WTC11 (cell line): ENCODE data around the gene EXOSC2. TPM values are rescaled to one million over a fixed set of nuclear protein-coding genes. Genes with fewer than 3 reads are reported as not detected.
A peak's percentile ranks its signal among the peaks of the same experiment; 100 is the strongest.

Experiments used
- ATAC-seq: fragments of 200-7000 bp; cut with Tn5 transposase; 2 replicates; pipeline ENCODE4 v1.10.0; 2021; ENCODE audit warnings: mild to moderate bottlenecking, moderate library complexity
- Bru-seq: library from RNA; stranded (reverse); fragments of 400-500 nt; gene quantifications from one replicate; lab custom pipeline; 2021; lab: Mats Ljungman, UMichigan
- CTCF ChIA-PET: fragments of 300-600 bp; sonication (Branson Sonifier 250); formaldehyde crosslinking; loops from one replicate; lab custom pipeline; 2021; ENCODE audit warnings: antibody characterized with exemption; lab: Charles Lee
- POLR2A ChIA-PET: fragments of 350-600 bp; sonication (Branson Sonifier 250); formaldehyde crosslinking; loops from one replicate; lab custom pipeline; 2021; ENCODE audit warnings: antibody characterized with exemption; lab: Charles Lee
- DNase-seq: peaks from one replicate; pipeline ENCODE4 v3.0.0; 2021; ENCODE audit warnings: low spot score
- H3K27ac Mint-ChIP-seq: 2 replicates; pipeline ENCODE4 v1.8.0; 2021; ENCODE audit warnings: mixed read lengths
- H3K27me3 Mint-ChIP-seq: 2 replicates; pipeline ENCODE4 v1.8.0; 2021; ENCODE audit warnings: low read depth, mild to moderate bottlenecking, moderate library complexity, mixed read lengths
- H3K36me3 Mint-ChIP-seq: 2 replicates; pipeline ENCODE4 v1.8.0; 2021; ENCODE audit warnings: mixed read lengths
- H3K4me1 Mint-ChIP-seq: 2 replicates; pipeline ENCODE4 v1.8.0; 2022; ENCODE audit warnings: mixed read lengths
- H3K4me3 Mint-ChIP-seq: 2 replicates; pipeline ENCODE4 v1.8.0; 2021; ENCODE audit warnings: mild to moderate bottlenecking, moderate library complexity, mixed read lengths
- H3K9me3 Mint-ChIP-seq: 2 replicates; pipeline ENCODE4 v1.8.0; 2021; ENCODE audit warnings: mixed read lengths
- ARID4B ChIP-seq: sonication (generic); formaldehyde crosslinking; IDR thresholded peaks from 2 replicates; pipeline ENCODE4 v1.8.0; 2023; ENCODE audit warnings: missing genetic modification reagents, mild to moderate bottlenecking, borderline replicate concordance
- ATF6 ChIP-seq: sonication (generic); formaldehyde crosslinking; IDR thresholded peaks from 2 replicates; pipeline ENCODE4 v1.8.1; 2023; ENCODE audit warnings: mild to moderate bottlenecking, missing genetic modification reagents
- E2F4 ChIP-seq: sonication (generic); formaldehyde crosslinking; IDR thresholded peaks from 2 replicates; pipeline ENCODE4 v1.8.1; 2022; ENCODE audit warnings: low read depth, mild to moderate bottlenecking, moderate library complexity, missing genetic modification reagents, borderline replicate concordance
- ELF4 ChIP-seq: sonication (generic); formaldehyde crosslinking; IDR thresholded peaks from 2 replicates; pipeline ENCODE4 v1.8.1; 2022; ENCODE audit warnings: low read depth, mild to moderate bottlenecking, moderate library complexity, missing genetic modification reagents
- ETV6 ChIP-seq: sonication (generic); formaldehyde crosslinking; IDR thresholded peaks from 2 replicates; pipeline ENCODE4 v1.8.1; 2022; ENCODE audit warnings: mild to moderate bottlenecking, missing genetic modification reagents
- FOXK1 ChIP-seq: sonication (generic); formaldehyde crosslinking; IDR thresholded peaks from 2 replicates; pipeline ENCODE4 v1.8.0; 2022; ENCODE audit warnings: mild to moderate bottlenecking, moderate library complexity, missing genetic modification reagents
- GABPB1 ChIP-seq: sonication (generic); formaldehyde crosslinking; IDR thresholded peaks from 2 replicates; pipeline ENCODE4 v1.8.1; 2023; ENCODE audit warnings: mild to moderate bottlenecking, missing genetic modification reagents
- GTF2I ChIP-seq: fragments of 250-450 bp; sonication (Bioruptor Pico); conservative IDR thresholded peaks from 2 replicates; pipeline ENCODE4 v1.4.0; 2021; ENCODE audit warnings: mild to moderate bottlenecking
- HMGA2 ChIP-seq: fragments of 250-450 bp; sonication (Bioruptor Pico); IDR thresholded peaks from 2 replicates; pipeline ENCODE4 v1.4.0; 2021; ENCODE audit warnings: mild to moderate bottlenecking, moderate library complexity
- IRF2 ChIP-seq: sonication (generic); formaldehyde crosslinking; IDR thresholded peaks from 2 replicates; pipeline ENCODE4 v1.8.0; 2022; ENCODE audit warnings: low read depth, missing genetic modification reagents, borderline replicate concordance
- JAZF1 ChIP-seq: fragments of 250-450 bp; sonication (Bioruptor Pico); IDR thresholded peaks from 2 replicates; pipeline ENCODE4 v1.9.0; 2021; ENCODE audit warnings: moderate library complexity, mild to moderate bottlenecking, inconsistent platforms
- MYBL2 ChIP-seq: sonication (generic); formaldehyde crosslinking; IDR thresholded peaks from 2 replicates; pipeline ENCODE4 v1.8.1; 2023; ENCODE audit warnings: mild to moderate bottlenecking, moderate library complexity, missing genetic modification reagents
- OVOL2 ChIP-seq: fragments of 250-450 bp; sonication (Bioruptor Pico); IDR thresholded peaks from 2 replicates; pipeline ENCODE4 v1.9.0; 2021; ENCODE audit warnings: mild to moderate bottlenecking, borderline replicate concordance
- PRRX2 ChIP-seq: fragments of 250-450 bp; sonication (Bioruptor Pico); IDR thresholded peaks from 2 replicates; pipeline ENCODE4 v1.8.0; 2021; ENCODE audit warnings: mild to moderate bottlenecking
- RELA ChIP-seq: sonication (generic); formaldehyde crosslinking; IDR thresholded peaks from 2 replicates; pipeline ENCODE4 v1.8.1; 2022; ENCODE audit warnings: missing genetic modification reagents, mild to moderate bottlenecking, borderline replicate concordance
- TEAD1 ChIP-seq: sonication (generic); formaldehyde crosslinking; IDR thresholded peaks from 2 replicates; pipeline ENCODE4 v1.8.0; 2022; ENCODE audit warnings: mild to moderate bottlenecking, missing genetic modification reagents
- TEAD4 ChIP-seq: sonication (generic); formaldehyde crosslinking; IDR thresholded peaks from 2 replicates; pipeline ENCODE4 v1.8.0; 2022; ENCODE audit warnings: mild to moderate bottlenecking, missing genetic modification reagents
- USF2 ChIP-seq: sonication (generic); formaldehyde crosslinking; IDR thresholded peaks from 2 replicates; pipeline ENCODE4 v1.8.1; 2023; ENCODE audit warnings: mild to moderate bottlenecking, missing genetic modification reagents, moderate library complexity
- ZBTB21 ChIP-seq: sonication (generic); formaldehyde crosslinking; IDR thresholded peaks from 2 replicates; pipeline ENCODE4 v1.8.1; 2023; ENCODE audit warnings: mild to moderate bottlenecking, missing genetic modification reagents, borderline replicate concordance
- ZNF121 ChIP-seq: sonication (generic); formaldehyde crosslinking; IDR thresholded peaks from 2 replicates; pipeline ENCODE4 v1.8.0; 2023; ENCODE audit warnings: missing genetic modification reagents
- ZNF317 ChIP-seq: sonication (generic); formaldehyde crosslinking; IDR thresholded peaks from 2 replicates; pipeline ENCODE4 v1.8.1; 2023; ENCODE audit warnings: low read depth, mild to moderate bottlenecking, moderate library complexity, missing genetic modification reagents, borderline replicate concordance
- ZNF532 ChIP-seq: fragments of 250-450 bp; sonication (Bioruptor Pico); IDR thresholded peaks from 2 replicates; pipeline ENCODE4 v1.9.0; 2021; ENCODE audit warnings: mild to moderate bottlenecking, borderline replicate concordance
- long read RNA-seq, 3 experiments: library from RNA in 1 of 3; library from capped mRNA in 1 of 3; library from polyadenylated mRNA in 1 of 3; unstranded in 2 of 3; stranded (forward) in 1 of 3; transcript quantifications; one replicate each; pipeline ENCODE4 v2.0.0, GENCODE V29; 2021
- total RNA-seq: library from RNA; stranded (reverse); gene quantifications from 3 replicates; pipeline ENCODE4 v1.2.3, GENCODE V29; 2021

EXOSC2 gene
- total RNA-seq: 76.1 to 80.3 TPM (median 79.2 TPM) in 3 replicates
- Bru-seq, nascent RNA: percentile 96 among the genes with signal in this experiment
- long read RNA-seq, experiment 1, transcript EXOSC2-204 (9 exons, 2,040 nt): major isoform, 46 of 69 reads
- long read RNA-seq, experiment 1, transcript EXOSC2-211 (8 exons, 1,956 nt): minor isoform, 6 of 69 reads
- long read RNA-seq, experiment 1, partial matches to known transcripts: 0 of 69 reads
- long read RNA-seq, experiment 1, other reads (novel, unspliced or antisense): 14 of 69 reads
- long read RNA-seq, experiment 2, transcript EXOSC2-204 (9 exons, 2,040 nt): major isoform, 15 of 33 reads
- long read RNA-seq, experiment 2, partial matches to known transcripts: 11 of 33 reads
- long read RNA-seq, experiment 2, other reads (novel, unspliced or antisense): 5 of 33 reads
- long read RNA-seq, experiment 3, transcript EXOSC2-202 (8 exons, 1,885 nt): minor isoform, 6 of 165 reads
- long read RNA-seq, experiment 3, transcript EXOSC2-204 (9 exons, 2,040 nt): major isoform, 149 of 165 reads
- long read RNA-seq, experiment 3, partial matches to known transcripts: 2 of 165 reads
- long read RNA-seq, experiment 3, other reads (novel, unspliced or antisense): 2 of 165 reads

- DNase-seq: peak; percentile 98
- no peaks in the 10 kb centered on the region for H3K27me3 Mint-ChIP-seq
- POLR2A ChIA-PET: interaction anchor here (0.6 kb wide), 2 partner anchors 227 to 352 kb away, joined by 3 read pairs; no protein-coding TSS in a partner anchor
- peak within 1 kb of the TSS; percentile 98 for H3K4me3 Mint-ChIP-seq
- peak within 1 kb of the TSS; percentile 94 for H3K27ac Mint-ChIP-seq
- peaks cover 58% of the 10 kb centered on the region for H3K4me1 Mint-ChIP-seq
- ATAC-seq: peak; percentile 73
- H3K9me3 Mint-ChIP-seq: no peaks in the 10 kb centered on the region
- CTCF ChIA-PET: interaction anchor here (0.6 to 3.3 kb wide), 35 partner anchors 8 to 570 kb away, joined by 3 to 46 read pairs (median 5); no protein-coding TSS in a partner anchor
- H3K36me3 Mint-ChIP-seq: peaks cover 36% of the 10 kb centered on the region
- TF ChIP-seq HMGA2 (CRISPR knock-in tag) (no peak), ZNF121 (no peak), ELF4 (CRISPR knock-in tag) (no peak), USF2 (CRISPR knock-in tag) (no peak), GTF2I (CRISPR knock-in tag) (no peak), ETV6 (CRISPR knock-in tag) (peak; percentile 84), TEAD1 (CRISPR knock-in tag) (peak; percentile 80; the same call in 1 of the 2 replicates), OVOL2 (no peak), RELA (no peak), ZNF317 (CRISPR knock-in tag) (no peak), FOXK1 (peak; percentile 99), PRRX2 (no peak), ZNF532 (CRISPR knock-in tag) (no peak), E2F4 (no peak), MYBL2 (CRISPR knock-in tag) (peak; percentile 74; the same call in 1 of the 2 replicates), JAZF1 (CRISPR knock-in tag) (no peak), IRF2 (CRISPR knock-in tag) (no peak), TEAD4 (no peak), ATF6 (CRISPR knock-in tag) (no peak), GABPB1 (CRISPR knock-in tag) (no peak; the same call in 1 of the 2 replicates), ARID4B (CRISPR knock-in tag) (no peak; the same call in 1 of the 2 replicates), ZBTB21 (CRISPR knock-in tag) (no peak)
Measured at GRCh38 chr9:130693426-130694191, at the start of gene EXOSC2. TSS of gene EXOSC2 (plus strand) at chr9:130693780. CDS start at chr9:130693792, 12 bp downstream.
